Mesenteric fat pad (tissue), 1 donor: ENCODE data around the gene CSRP2. TPM values are rescaled to one million over a fixed set of nuclear protein-coding genes. Genes with fewer than 3 reads are reported as not detected.

ENCODE experiments used
- DNase-seq: peaks from one replicate; pipeline ENCODE4 v3.0.0-alpha.2; 2020; ENCODE audit warnings: low spot score
- total RNA-seq: library from RNA; stranded (reverse); fragmentation: NEBNext Ultra II Directional; extraction: Animal tissue kit (Norgen Biotek cat#: 25700); gene quantifications from one replicate; pipeline ENCODE4 v1.2.1, GENCODE V29; 2021
- donor health status: DM: yes; HTN: yes; CAD: no.

Gene CSRP2
- total RNA-seq, 1 donor from 2014 or later, result 12.6 TPM

GRCh38 chr12:76863837-76864236 is 15.0 kb downstream of the CSRP2 start:
- no peak for DNase-seq

DNA sequence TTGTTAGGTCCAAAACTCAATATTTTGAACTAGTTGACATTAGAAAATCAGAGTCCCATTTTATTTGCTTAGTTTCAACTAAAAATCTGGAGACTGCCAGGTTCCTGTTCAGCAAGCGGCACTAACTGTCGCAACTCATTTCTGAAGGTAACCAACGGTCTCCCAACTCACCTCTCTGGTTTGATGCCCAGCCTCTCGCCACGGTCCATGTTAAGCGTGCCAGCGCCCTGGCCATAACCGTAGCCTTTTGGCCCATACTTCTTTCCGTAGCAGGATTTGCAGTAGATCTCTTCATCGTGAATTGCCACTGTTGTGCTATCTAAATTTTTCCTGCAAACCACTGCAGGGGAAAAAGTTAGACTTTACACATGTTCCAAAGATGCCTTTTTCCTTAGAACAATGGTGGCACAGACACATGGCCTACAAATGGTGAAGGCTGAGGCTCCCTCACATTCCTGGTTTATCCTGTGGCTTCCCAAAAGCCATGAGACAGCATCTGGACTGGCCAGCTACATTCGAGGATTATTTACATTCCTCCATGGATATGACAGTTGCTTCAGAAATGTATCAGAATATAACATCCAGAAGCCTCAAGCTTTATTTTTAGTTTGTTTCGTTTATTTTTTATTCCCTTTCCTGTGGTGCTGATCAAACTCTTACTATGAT is 15.7 kb downstream of the CSRP2 start:
- DNase-seq, result no peak

DNA sequence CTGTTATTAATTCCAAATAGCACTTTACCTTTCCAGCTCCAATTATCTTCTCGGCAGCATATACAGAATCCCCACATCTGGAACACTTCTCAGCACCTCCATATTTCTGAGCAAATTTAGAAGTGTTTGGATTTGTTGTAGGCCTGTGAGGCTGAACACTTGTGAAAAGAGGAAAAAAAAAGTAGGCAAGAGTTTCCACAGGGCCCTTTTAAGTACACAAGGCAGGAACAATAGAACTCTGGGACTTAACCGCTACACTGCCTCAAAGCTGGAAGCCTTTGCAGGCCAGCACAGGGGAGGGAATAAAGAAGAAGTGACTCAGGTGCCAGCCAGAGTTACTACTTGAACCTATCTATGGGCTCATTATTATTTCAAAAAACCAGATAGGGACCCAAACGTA is 18.6 kb downstream of the CSRP2 start:
- no peak for DNase-seq

DNA sequence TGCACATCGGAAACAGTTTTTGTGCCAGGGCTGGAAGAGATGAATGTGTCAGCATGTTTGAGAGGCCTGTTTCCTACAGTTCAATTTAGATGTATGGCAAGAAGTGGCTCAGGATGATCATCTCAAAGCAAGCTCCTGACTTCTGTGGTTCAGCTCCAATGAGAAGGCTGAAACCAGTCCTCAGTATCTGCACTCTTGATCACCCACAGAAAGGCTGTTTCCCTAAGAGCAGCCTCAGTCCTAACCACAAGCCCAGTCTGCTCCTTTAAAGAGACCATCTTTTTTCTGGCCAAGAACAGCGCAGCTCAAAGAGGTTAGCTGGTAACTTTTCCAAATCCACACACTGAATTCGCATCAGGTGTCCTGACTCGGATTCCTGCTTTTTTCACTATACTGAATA is 19.2 kb downstream of the CSRP2 start:
- no peak for DNase-seq

GRCh38 chr12:76856018-76856644 is 22.7 kb downstream of the CSRP2 start:
- no peak for DNase-seq

DNA sequence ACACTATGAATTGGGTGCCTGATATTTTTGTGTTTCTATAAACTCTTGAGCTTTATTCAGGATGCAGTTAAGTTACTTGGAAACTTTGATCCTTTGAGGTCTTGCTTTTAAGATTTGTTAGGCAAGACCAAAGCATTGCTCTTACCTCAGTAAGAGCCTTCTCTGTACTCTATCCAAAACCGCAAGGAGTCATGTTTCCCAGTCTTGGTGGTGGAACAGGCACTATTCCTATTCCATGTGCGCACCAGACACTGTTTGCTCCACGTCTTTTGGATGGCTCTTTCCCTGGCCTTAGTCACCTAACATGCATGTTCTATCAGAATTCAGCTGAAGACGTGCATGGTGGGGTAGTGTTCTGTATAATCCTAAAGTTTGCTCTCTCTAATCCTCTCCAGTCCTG is 23.5 kb downstream of the CSRP2 start:
- no peak for DNase-seq

GRCh38 chr12:76852106-76852505 is 26.7 kb downstream of the CSRP2 start:
- no peak for DNase-seq

GRCh38 chr12:76848132-76848531 is 30.7 kb downstream of the CSRP2 start:
- DNase-seq, result no peak

DNA sequence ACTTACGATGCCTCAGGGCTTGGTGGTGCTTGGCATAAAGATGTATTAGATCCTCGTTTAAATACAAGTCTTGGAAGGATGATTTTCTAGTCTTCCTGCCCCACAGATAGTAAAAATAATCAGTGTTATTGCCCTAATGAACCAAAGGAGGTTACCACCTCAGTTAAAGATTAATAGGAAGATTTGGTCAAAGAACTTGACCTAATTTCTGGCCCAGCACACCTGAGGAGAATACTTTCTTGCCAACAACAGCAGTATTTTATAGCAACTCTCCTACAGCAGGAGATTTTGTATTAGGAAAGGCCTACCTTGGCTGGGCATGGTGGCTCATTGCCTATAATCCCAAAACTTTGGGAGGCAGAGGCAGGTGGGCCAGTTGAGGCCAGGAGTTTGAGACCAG is 31.6 kb downstream of the CSRP2 start:
- no peak for DNase-seq

DNA sequence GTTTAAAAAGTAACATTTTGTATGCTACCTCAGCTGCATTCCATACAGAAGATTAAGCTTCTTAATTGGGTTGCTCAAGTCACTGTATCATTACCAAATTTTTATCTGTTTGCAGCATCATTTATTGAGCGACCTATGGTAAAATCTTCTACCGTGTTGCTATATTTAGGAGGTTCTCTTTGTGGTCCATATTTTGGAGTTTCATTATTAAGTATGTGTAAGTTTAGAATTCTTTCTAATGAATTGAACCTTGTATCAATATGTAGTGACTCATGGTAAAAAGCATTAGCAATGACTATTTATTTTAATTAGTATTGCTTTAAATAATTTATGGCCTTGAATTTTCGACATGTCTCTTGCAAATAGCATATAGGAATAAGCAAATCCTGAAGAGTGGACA is 42.2 kb downstream of the CSRP2 start:
- DNase-seq, result no peak

DNA sequence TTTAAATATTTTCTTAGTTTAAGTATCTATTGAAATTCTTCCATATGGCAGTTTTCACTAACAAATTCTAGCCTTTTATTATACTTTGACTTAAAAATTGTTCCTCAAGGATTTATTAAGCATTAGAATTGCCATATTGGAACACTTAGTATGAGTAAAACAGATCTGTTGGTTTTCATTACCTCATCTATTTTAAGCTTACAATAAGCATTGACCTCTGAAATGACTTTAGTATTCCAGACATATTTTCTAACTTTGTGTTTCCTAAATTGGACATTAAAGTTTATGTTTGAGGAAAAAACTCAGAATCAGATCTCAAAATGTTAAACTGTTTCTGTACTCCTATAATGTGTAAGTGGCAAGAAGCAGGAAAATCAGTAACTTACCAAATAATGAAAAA is 48.4 kb downstream of the CSRP2 start:
- DNase-seq, result no peak

- no peak for DNase-seq
These were observed 57.8 kb downstream of the CSRP2 start for GRCh38 chr12:76820888-76821482.

- DNase-seq, result no peak
These were observed 64.8 kb downstream of the CSRP2 start for GRCh38 chr12:76813972-76814371.

GRCh38 chr12:76813265-76813664 is 65.6 kb downstream of the CSRP2 start:
- DNase-seq, result no peak

- DNase-seq, result no peak
These were observed 66.8 kb downstream of the CSRP2 start for GRCh38 chr12:76811976-76812375.

- no peak for DNase-seq
These were observed 68.0 kb downstream of the CSRP2 start for GRCh38 chr12:76810671-76811419.

Other genes with a start within 250 kb of the CSRP2 start
- 41.8 TPM for gene ZDHHC17, start 114.9 kb downstream of the CSRP2 start, total RNA-seq
- 0.22 TPM for gene E2F7, start 186.6 kb upstream of the CSRP2 start, total RNA-seq